Measurements from ENCODE around the gene SPATS2L.
A peak's percentile ranks its signal among the peaks of the same experiment; 100 is the strongest.

SPATS2L gene

DNA sequence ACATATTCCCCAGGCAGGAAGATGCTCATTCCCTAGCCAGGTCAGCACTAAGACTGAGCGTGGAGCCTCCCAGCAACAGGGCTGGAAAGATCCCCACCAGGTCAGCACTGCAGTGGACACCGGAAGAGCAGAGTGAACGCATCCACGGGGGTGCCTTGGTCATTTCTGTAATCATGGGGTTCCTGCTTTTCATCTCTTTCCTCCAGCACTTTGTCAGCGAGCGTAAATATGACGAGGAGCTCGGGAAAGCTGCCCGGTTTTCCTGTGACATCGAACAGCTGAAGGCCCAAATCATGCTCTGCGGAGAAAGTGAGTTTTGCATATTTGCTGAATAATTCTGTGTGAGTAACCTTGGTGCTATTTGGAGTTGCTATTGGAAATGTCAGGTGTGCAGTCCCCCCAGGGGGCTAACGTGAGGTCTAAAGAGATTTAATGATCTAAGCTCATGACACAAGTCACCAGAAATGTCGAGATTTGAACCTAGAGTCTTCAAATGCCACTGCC is 163.3 kb downstream of the SPATS2L start:
- Histone ChIP-seq H3K9ac (ENCODE audit: low read depth in 1 of 2, low read length in 2 of 2) (no peak overlapping the region), H3K27ac (ENCODE audit: low read depth in 2 of 2, low read length in 2 of 2) (no peak overlapping the region), H3K9me3 (ENCODE audit: control insufficient read depth in 2 of 2, low read length in 2 of 2) (no peaks in the 10 kb centered on the region), H3K36me3 (ENCODE audit: control insufficient read depth in 2 of 2, insufficient read depth in 2 of 2, low read length in 2 of 2) (peaks cover 47 to 54% of the 10 kb centered on the region in 2 donors), H3K4me1 (ENCODE audit: control insufficient read depth in 2 of 2, insufficient read depth in 2 of 2, low read length in 2 of 2) (peaks cover 0 to 4% of the 10 kb centered on the region in 2 donors), H3K27me3 (ENCODE audit: control insufficient read depth in 2 of 2, insufficient read depth in 2 of 2, low read length in 2 of 2) (no peaks in the 10 kb centered on the region), H3K4me3 (ENCODE audit: low read length in 2 of 2) (no peak overlapping the region)

DNA sequence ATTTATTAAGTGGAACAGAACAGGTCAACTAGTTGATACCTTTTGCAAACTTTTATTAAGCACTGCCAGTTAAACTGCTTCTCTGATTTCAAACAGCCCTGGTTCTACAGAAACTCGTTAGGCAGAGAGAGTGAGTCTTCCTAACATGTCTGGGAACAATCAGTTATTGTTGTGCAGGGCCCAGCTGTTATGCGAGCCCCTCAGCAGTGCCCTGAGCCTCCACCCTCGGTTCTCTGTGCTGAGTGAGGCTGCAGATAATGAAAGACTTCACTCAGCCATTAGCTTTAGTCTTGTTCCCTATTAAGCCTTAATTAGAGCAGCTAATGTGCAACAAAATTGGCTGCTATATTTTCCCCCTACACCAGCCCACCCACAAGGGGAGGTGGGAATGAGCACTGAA is 163.7 kb downstream of the SPATS2L start:
- Histone ChIP-seq H3K27ac (ENCODE audit: low read depth in 2 of 2, low read length in 2 of 2) (no peak overlapping the region), H3K27me3 (ENCODE audit: control insufficient read depth in 2 of 2, insufficient read depth in 2 of 2, low read length in 2 of 2) (no peaks in the 10 kb centered on the region), H3K4me3 (ENCODE audit: low read length in 2 of 2) (no peak overlapping the region), H3K4me1 (ENCODE audit: control insufficient read depth in 2 of 2, insufficient read depth in 2 of 2, low read length in 2 of 2) (peaks cover 0 to 4% of the 10 kb centered on the region in 2 donors), H3K36me3 (ENCODE audit: control insufficient read depth in 2 of 2, insufficient read depth in 2 of 2, low read length in 2 of 2) (peaks cover 49 to 54% of the 10 kb centered on the region in 2 donors), H3K9ac (ENCODE audit: low read depth in 1 of 2, low read length in 2 of 2) (no peak overlapping the region), H3K9me3 (ENCODE audit: control insufficient read depth in 2 of 2, low read length in 2 of 2) (no peaks in the 10 kb centered on the region)

- Histone ChIP-seq H3K9ac (ENCODE audit: low read depth in 1 of 2, low read length in 2 of 2) (no peak overlapping the region), H3K36me3 (ENCODE audit: control insufficient read depth in 2 of 2, insufficient read depth in 2 of 2, low read length in 2 of 2) (peaks cover 55 to 56% of the 10 kb centered on the region in 2 donors), H3K4me3 (ENCODE audit: low read length in 2 of 2) (no peak overlapping the region), H3K27me3 (ENCODE audit: control insufficient read depth in 2 of 2, insufficient read depth in 2 of 2, low read length in 2 of 2) (no peaks in the 10 kb centered on the region), H3K4me1 (ENCODE audit: control insufficient read depth in 2 of 2, insufficient read depth in 2 of 2, low read length in 2 of 2) (peaks cover 0 to 4% of the 10 kb centered on the region in 2 donors), H3K9me3 (ENCODE audit: control insufficient read depth in 2 of 2, low read length in 2 of 2) (no peaks in the 10 kb centered on the region), H3K27ac (ENCODE audit: low read depth in 2 of 2, low read length in 2 of 2) (no peak overlapping the region)
Observed at GRCh38 chr2:200471324-200471848, 164.9 kb downstream of the SPATS2L start.

DNA sequence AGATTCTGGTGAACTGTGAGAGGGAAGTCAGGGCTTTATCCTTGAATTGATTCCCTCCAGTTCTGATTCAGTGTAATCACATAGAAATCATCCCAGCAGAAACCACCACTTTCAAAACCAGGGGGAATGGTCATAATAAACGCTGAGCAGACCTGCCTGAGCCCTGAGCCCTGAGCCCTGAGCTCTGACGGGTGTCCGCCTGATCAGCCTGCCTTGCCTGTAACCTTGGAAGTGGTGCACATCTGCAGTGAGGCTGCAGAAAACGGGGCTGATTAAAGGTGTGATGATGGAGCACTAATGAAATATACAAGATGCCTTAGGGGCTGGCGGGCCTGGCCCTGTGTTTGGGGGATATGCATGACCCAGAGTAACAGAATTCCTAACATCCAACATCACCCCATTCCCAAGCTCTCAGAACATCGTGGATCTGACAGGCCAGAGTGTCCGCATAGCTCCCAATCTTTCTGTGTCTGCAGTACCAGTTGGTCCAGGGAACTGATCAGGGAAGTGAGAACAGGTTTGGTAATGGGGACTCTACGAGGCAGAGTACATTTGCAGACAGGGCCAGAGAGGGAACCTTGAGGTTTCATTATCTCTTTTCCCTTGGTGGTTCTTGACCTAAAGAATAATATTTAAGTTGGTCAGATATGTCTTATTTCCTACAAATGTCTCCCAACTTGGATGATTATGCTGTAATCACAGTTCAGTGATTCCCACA is 165.6 kb downstream of the SPATS2L start:
- Histone ChIP-seq H3K9ac (ENCODE audit: low read depth in 1 of 2, low read length in 2 of 2) (no peak overlapping the region), H3K4me3 (ENCODE audit: low read length in 2 of 2) (no peak overlapping the region), H3K9me3 (ENCODE audit: control insufficient read depth in 2 of 2, low read length in 2 of 2) (no peaks in the 10 kb centered on the region), H3K4me1 (ENCODE audit: control insufficient read depth in 2 of 2, insufficient read depth in 2 of 2, low read length in 2 of 2) (peaks cover 0 to 4% of the 10 kb centered on the region in 2 donors), H3K27me3 (ENCODE audit: control insufficient read depth in 2 of 2, insufficient read depth in 2 of 2, low read length in 2 of 2) (no peaks in the 10 kb centered on the region), H3K27ac (ENCODE audit: low read depth in 2 of 2, low read length in 2 of 2) (no peak overlapping the region), H3K36me3 (ENCODE audit: control insufficient read depth in 2 of 2, insufficient read depth in 2 of 2, low read length in 2 of 2) (peaks cover 58 to 60% of the 10 kb centered on the region in 2 donors)

- Histone ChIP-seq H3K4me1 (ENCODE audit: control insufficient read depth in 2 of 2, insufficient read depth in 2 of 2, low read length in 2 of 2) (peaks cover 0 to 4% of the 10 kb centered on the region in 2 donors), H3K9ac (ENCODE audit: low read depth in 1 of 2, low read length in 2 of 2) (no peak overlapping the region), H3K4me3 (ENCODE audit: low read length in 2 of 2) (no peak overlapping the region), H3K9me3 (ENCODE audit: control insufficient read depth in 2 of 2, low read length in 2 of 2) (no peaks in the 10 kb centered on the region), H3K27ac (ENCODE audit: low read depth in 2 of 2, low read length in 2 of 2) (no peak overlapping the region), H3K27me3 (ENCODE audit: control insufficient read depth in 2 of 2, insufficient read depth in 2 of 2, low read length in 2 of 2) (no peaks in the 10 kb centered on the region), H3K36me3 (ENCODE audit: control insufficient read depth in 2 of 2, insufficient read depth in 2 of 2, low read length in 2 of 2) (peaks cover 56 to 58% of the 10 kb centered on the region in 2 donors)
Observed at GRCh38 chr2:200472853-200473464, 166.5 kb downstream of the SPATS2L start.

DNA sequence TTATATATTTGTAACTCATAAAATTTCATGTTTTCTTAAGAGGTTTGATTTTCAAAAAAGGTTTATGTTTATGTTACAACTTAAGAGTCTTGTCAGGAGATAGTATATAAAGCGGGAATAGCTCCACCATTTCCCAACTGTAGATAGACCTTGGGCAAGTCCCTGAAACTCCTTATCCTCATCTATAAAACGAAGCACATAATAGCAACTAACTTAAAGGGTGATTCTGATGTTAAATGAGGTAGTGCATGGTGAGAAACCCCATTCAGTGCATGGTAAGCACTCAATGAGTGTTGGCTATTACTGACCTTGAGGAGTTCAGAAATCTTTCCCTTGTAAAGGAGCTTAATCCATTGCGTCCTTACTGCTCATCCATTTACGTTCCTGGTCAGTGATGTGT is 169.3 kb downstream of the SPATS2L start:
- Histone ChIP-seq H3K27ac (ENCODE audit: low read depth in 2 of 2, low read length in 2 of 2) (no peak overlapping the region), H3K4me1 (ENCODE audit: control insufficient read depth in 2 of 2, insufficient read depth in 2 of 2, low read length in 2 of 2) (no peaks in the 10 kb centered on the region), H3K4me3 (ENCODE audit: low read length in 2 of 2) (no peak overlapping the region), H3K27me3 (ENCODE audit: control insufficient read depth in 2 of 2, insufficient read depth in 2 of 2, low read length in 2 of 2) (no peaks in the 10 kb centered on the region), H3K9ac (ENCODE audit: low read depth in 1 of 2, low read length in 2 of 2) (no peak overlapping the region), H3K36me3 (ENCODE audit: control insufficient read depth in 2 of 2, insufficient read depth in 2 of 2, low read length in 2 of 2) (peaks cover 40 to 55% of the 10 kb centered on the region in 2 donors), H3K9me3 (ENCODE audit: control insufficient read depth in 2 of 2, low read length in 2 of 2) (no peaks in the 10 kb centered on the region)

DNA sequence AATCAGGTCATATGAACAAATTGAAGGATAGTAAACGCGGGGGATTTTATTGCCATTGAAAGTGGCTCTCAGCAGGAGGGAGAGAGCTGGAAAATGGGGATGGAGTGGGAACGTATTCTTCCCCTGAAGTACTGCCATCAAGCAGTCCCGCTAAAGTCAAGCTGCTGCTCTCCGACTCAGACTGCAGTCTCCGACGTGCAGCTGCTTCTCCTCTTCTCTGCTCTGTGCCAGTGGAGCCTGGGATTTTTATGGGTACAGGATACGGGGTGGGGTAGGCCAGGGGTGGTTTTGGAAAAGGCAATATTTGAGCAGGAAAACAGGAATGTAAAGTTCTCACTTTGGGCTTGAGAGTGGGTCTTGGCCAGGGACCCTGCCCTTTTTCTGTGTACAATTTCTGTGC is 170.3 kb downstream of the SPATS2L start:
- no peaks in the 10 kb centered on the region for H3K4me1 ChIP-seq (ENCODE audit: control insufficient read depth in 2 of 2, insufficient read depth in 2 of 2, low read length in 2 of 2)
- no peak overlapping the region for H3K27ac ChIP-seq (ENCODE audit: low read depth in 2 of 2, low read length in 2 of 2)
- no peak overlapping the region for H3K9ac ChIP-seq (ENCODE audit: low read depth in 1 of 2, low read length in 2 of 2)
- H3K4me3 ChIP-seq (ENCODE audit: low read length in 2 of 2), result no peak overlapping the region
- H3K36me3 ChIP-seq (ENCODE audit: control insufficient read depth in 2 of 2, insufficient read depth in 2 of 2, low read length in 2 of 2), result peaks cover 34 to 51% of the 10 kb centered on the region in 2 donors
- H3K27me3 ChIP-seq (ENCODE audit: control insufficient read depth in 2 of 2, insufficient read depth in 2 of 2, low read length in 2 of 2), result no peaks in the 10 kb centered on the region
- H3K9me3 ChIP-seq (ENCODE audit: control insufficient read depth in 2 of 2, low read length in 2 of 2), result no peaks in the 10 kb centered on the region

GRCh38 chr2:200477667-200478131 is 171.2 kb downstream of the SPATS2L start:
- Histone ChIP-seq H3K9ac (ENCODE audit: low read depth in 1 of 2, low read length in 2 of 2) (no peak overlapping the region), H3K4me3 (ENCODE audit: low read length in 2 of 2) (no peak overlapping the region), H3K27me3 (ENCODE audit: control insufficient read depth in 2 of 2, insufficient read depth in 2 of 2, low read length in 2 of 2) (no peaks in the 10 kb centered on the region), H3K4me1 (ENCODE audit: control insufficient read depth in 2 of 2, insufficient read depth in 2 of 2, low read length in 2 of 2) (no peaks in the 10 kb centered on the region), H3K9me3 (ENCODE audit: control insufficient read depth in 2 of 2, low read length in 2 of 2) (no peaks in the 10 kb centered on the region), H3K36me3 (ENCODE audit: control insufficient read depth in 2 of 2, insufficient read depth in 2 of 2, low read length in 2 of 2) (peaks cover 34 to 44% of the 10 kb centered on the region in 2 donors), H3K27ac (ENCODE audit: low read depth in 2 of 2, low read length in 2 of 2) (no peak overlapping the region)

GRCh38 chr2:200479692-200480265 is 173.3 kb downstream of the SPATS2L start:
- H3K9ac ChIP-seq (ENCODE audit: low read depth in 1 of 2, low read length in 2 of 2), result no peak overlapping the region
- H3K4me3 ChIP-seq (ENCODE audit: low read length in 2 of 2), result no peak overlapping the region
- no peaks in the 10 kb centered on the region for H3K9me3 ChIP-seq (ENCODE audit: control insufficient read depth in 2 of 2, low read length in 2 of 2)
- peaks cover 0 to 5% of the 10 kb centered on the region in 2 donors for H3K4me1 ChIP-seq (ENCODE audit: control insufficient read depth in 2 of 2, insufficient read depth in 2 of 2, low read length in 2 of 2)
- peak overlapping the region in 1 of 2 donors; percentile 16 for H3K27ac ChIP-seq (ENCODE audit: low read depth in 2 of 2, low read length in 2 of 2)
- peaks cover 24 to 34% of the 10 kb centered on the region in 2 donors for H3K36me3 ChIP-seq (ENCODE audit: control insufficient read depth in 2 of 2, insufficient read depth in 2 of 2, low read length in 2 of 2)
- no peaks in the 10 kb centered on the region for H3K27me3 ChIP-seq (ENCODE audit: control insufficient read depth in 2 of 2, insufficient read depth in 2 of 2, low read length in 2 of 2)

- no peaks in the 10 kb centered on the region for H3K27me3 ChIP-seq (ENCODE audit: control insufficient read depth in 2 of 2, insufficient read depth in 2 of 2, low read length in 2 of 2)
Observed at GRCh38 chr2:200482194-200482593, 175.7 kb downstream of the SPATS2L start.

More at GRCh38 chr2:200482194-200482593, 175.7 kb downstream of the SPATS2L start:
- H3K36me3 ChIP-seq (ENCODE audit: control insufficient read depth in 2 of 2, insufficient read depth in 2 of 2, low read length in 2 of 2), result peaks cover 11 to 16% of the 10 kb centered on the region in 2 donors
- no peaks in the 10 kb centered on the region for H3K9me3 ChIP-seq (ENCODE audit: control insufficient read depth in 2 of 2, low read length in 2 of 2)
- no peak overlapping the region for H3K9ac ChIP-seq (ENCODE audit: low read depth in 1 of 2, low read length in 2 of 2)
- H3K27ac ChIP-seq (ENCODE audit: low read depth in 2 of 2, low read length in 2 of 2), result no peak overlapping the region
- H3K4me1 ChIP-seq (ENCODE audit: control insufficient read depth in 2 of 2, insufficient read depth in 2 of 2, low read length in 2 of 2), result peaks cover 0 to 5% of the 10 kb centered on the region in 2 donors
- H3K4me3 ChIP-seq (ENCODE audit: low read length in 2 of 2), result no peak overlapping the region
